A673 (cell line): ENCODE measurements around the gene PDGFRA. TPM values are rescaled to one million over a fixed set of nuclear protein-coding genes. Genes with fewer than 3 reads are reported as not detected.

Experiments used
- BruUV-seq: library from RNA; stranded (reverse); fragments of 400-500 nt; replicated peaks from 2 replicates; lab custom pipeline; 2021; lab: Mats Ljungman, UMichigan
- CTCF ChIA-PET: fragments of 300-600 bp; sonication (Branson Sonifier 250); formaldehyde crosslinking; loops from one replicate; lab custom pipeline; 2022; ENCODE audit warnings: antibody characterized with exemption; lab: Charles Lee
- POLR2A ChIA-PET: fragments of 300-600 bp; sonication (Branson Sonifier 250); formaldehyde crosslinking; loops from one replicate; lab custom pipeline; 2022; ENCODE audit warnings: antibody characterized with exemption; ENCODE audit not compliant: low non-redundant PET; lab: Charles Lee
- DNase-seq: peaks from one replicate; pipeline ENCODE4 v3.0.0-alpha.2; 2015; ENCODE audit warnings: low spot score
- H3K27ac ChIP-seq: fragments of 200-600 bp; sonication (generic); 2 replicates; pipeline ENCODE4 v1.5.1; 2016; ENCODE audit warnings: mixed run types, low read depth, mild to moderate bottlenecking, mixed read lengths, antibody characterized with exemption, low read length; ENCODE audit not compliant: poor library complexity, severe bottlenecking
- H3K27me3 ChIP-seq: fragments of 200-600 bp; sonication (generic); replicated peaks from 2 replicates; pipeline ENCODE4 v1.6.1; 2017; ENCODE audit warnings: mixed run types, low read depth, mild to moderate bottlenecking, mixed read lengths, antibody characterized with exemption, low read length; ENCODE audit not compliant: insufficient read depth, poor library complexity
- H3K36me3 ChIP-seq: fragments of 200-600 bp; sonication (generic); 2 replicates; pipeline ENCODE4 v1.6.1; 2016; ENCODE audit warnings: mixed run types, mild to moderate bottlenecking, mixed read lengths, antibody characterized with exemption, low read length; ENCODE audit not compliant: insufficient read depth, poor library complexity, severe bottlenecking
- H3K4me1 ChIP-seq: fragments of 200-600 bp; sonication (generic); 2 replicates; pipeline ENCODE4 v1.6.1; 2017; ENCODE audit warnings: mixed run types, mild to moderate bottlenecking, mixed read lengths, antibody characterized with exemption, low read length; ENCODE audit not compliant: insufficient read depth, poor library complexity, severe bottlenecking
- H3K4me3 ChIP-seq: fragments of 200-600 bp; sonication (generic); 2 replicates; pipeline ENCODE4 v1.5.1; 2016; ENCODE audit warnings: low read depth, mixed run types, mild to moderate bottlenecking, mixed read lengths, low read length; ENCODE audit not compliant: poor library complexity, severe bottlenecking
- H3K9me3 ChIP-seq: fragments of 200-600 bp; sonication (generic); 2 replicates; pipeline ENCODE4 v1.6.1; 2016; ENCODE audit warnings: mixed run types, low read depth, mild to moderate bottlenecking, mixed read lengths, antibody characterized with exemption, low read length; ENCODE audit not compliant: poor library complexity, severe bottlenecking
- EZH2 ChIP-seq: fragments of 200-600 bp; sonication (generic); IDR thresholded peaks from 2 replicates; pipeline ENCODE4 v1.6.1; 2017; ENCODE audit warnings: borderline replicate concordance, low read depth, mild to moderate bottlenecking, mixed read lengths, antibody characterized with exemption, low read length; ENCODE audit not compliant: poor library complexity, severe bottlenecking
- intact Hi-C: fragments of 100-400 bp; cut with micrococcal nuclease; formaldehyde crosslinking; loops from one replicate; pipeline ENCODE4 v1.10.0; 2022; ENCODE audit not compliant: unreplicated experiment
- total RNA-seq: library from RNA; stranded (reverse); gene quantifications from 2 replicates; pipeline ENCODE4 v1.2.3, GENCODE V29; 2021
- TF ChIP-seq, protein P1 (sequence below): fragments of 300-800, 200-600 bp; sonication (generic); conservative IDR thresholded peaks from 2 replicates; pipeline ENCODE4 v1.5.1; 2017; ENCODE audit warnings: low read depth, mild to moderate bottlenecking, antibody characterized with exemption, low read length, moderate library complexity, mixed read lengths

The PDGFRA gene
- total RNA-seq, 1 experiment from 2014 or later = 0.24 TPM

DNA sequence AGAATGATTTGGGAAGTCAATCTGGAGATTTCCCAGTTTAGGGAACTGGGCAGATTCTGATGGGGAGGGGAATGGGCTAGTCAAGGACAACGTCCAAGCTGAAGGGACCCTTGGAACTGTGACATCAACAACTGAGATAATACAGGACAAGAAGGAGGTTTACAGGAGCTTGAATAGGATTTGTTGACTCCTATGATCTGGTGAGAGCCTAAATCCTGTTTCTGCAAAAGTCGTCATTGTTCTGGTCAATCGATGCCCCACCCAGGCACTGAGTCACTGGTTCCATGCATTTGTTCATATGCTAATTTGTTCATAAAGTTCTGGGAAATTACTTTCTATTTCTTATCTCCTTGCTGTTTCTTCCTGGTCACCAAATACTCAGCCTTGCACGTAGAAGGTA, 15.3 kb upstream of the PDGFRA start:
- no peak for DNase-seq
- H3K27me3 ChIP-seq = peaks cover 11% of the 10 kb centered on the region
- BruUV-seq = no TSS peak
- H3K4me1 ChIP-seq = no peaks in the 10 kb centered on the region
- H3K36me3 ChIP-seq = no peaks in the 10 kb centered on the region
- no peak overlapping the region for H3K4me3 ChIP-seq
- ChIA-PET CTCF (no interaction called here), POLR2A (no interaction called here)
- no peaks in the 10 kb centered on the region for H3K9me3 ChIP-seq
- no peak for TF ChIP-seq EZH2
- TF ChIP-seq, protein P1, sequence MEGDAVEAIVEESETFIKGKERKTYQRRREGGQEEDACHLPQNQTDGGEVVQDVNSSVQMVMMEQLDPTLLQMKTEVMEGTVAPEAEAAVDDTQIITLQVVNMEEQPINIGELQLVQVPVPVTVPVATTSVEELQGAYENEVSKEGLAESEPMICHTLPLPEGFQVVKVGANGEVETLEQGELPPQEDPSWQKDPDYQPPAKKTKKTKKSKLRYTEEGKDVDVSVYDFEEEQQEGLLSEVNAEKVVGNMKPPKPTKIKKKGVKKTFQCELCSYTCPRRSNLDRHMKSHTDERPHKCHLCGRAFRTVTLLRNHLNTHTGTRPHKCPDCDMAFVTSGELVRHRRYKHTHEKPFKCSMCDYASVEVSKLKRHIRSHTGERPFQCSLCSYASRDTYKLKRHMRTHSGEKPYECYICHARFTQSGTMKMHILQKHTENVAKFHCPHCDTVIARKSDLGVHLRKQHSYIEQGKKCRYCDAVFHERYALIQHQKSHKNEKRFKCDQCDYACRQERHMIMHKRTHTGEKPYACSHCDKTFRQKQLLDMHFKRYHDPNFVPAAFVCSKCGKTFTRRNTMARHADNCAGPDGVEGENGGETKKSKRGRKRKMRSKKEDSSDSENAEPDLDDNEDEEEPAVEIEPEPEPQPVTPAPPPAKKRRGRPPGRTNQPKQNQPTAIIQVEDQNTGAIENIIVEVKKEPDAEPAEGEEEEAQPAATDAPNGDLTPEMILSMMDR = no peak
- intact Hi-C loops = no loop called here
- H3K27ac ChIP-seq = no peak overlapping the region

DNA sequence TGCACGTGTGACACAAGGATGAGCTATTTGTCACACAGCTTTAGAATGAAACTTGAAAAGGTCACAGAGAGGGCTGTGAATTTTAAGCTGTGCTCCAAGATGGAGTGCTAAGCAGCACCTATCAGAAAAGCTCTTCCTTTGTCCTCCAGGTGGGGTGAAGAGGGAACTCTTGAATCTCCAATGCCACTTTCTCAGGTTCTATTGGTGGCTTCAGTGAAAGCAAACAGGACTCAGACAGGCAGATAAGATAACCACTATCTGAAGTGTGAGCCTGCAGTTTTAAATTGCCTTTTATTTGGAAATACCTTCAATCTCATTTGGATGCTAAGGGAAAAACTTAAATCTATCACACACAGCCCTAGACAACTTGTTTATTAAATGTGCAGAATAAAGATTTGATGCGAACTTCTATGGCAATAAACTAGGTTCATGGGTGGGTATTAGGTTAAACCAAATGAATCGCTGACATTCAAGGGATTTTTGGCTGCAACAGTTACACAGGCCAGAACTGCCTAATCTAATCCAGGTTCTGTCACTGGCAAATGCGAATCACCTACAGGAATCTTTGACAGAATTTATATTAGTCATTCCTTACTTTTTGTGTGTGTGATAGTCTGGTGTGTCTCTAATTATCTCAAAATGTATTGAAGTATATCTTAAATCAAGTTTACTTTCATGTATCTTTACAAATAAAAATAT, 13.6 kb upstream of the PDGFRA start:
- Histone ChIP-seq H3K36me3 (no peaks in the 10 kb centered on the region), H3K4me3 (no peak overlapping the region), H3K27ac (no peak overlapping the region), H3K27me3 (peaks cover 11% of the 10 kb centered on the region), H3K9me3 (no peaks in the 10 kb centered on the region), H3K4me1 (no peaks in the 10 kb centered on the region)
- CTCF ChIA-PET = no interaction called here
- no peak for TF ChIP-seq EZH2
- TF ChIP-seq, protein P1 = no peak
- POLR2A ChIA-PET = no interaction called here
- intact Hi-C loops = loop anchor here (5.0 kb wide), 1 partner anchor 288 kb away; no protein-coding TSS in a partner anchor
- BruUV-seq = no TSS peak
- no peak for DNase-seq

DNA sequence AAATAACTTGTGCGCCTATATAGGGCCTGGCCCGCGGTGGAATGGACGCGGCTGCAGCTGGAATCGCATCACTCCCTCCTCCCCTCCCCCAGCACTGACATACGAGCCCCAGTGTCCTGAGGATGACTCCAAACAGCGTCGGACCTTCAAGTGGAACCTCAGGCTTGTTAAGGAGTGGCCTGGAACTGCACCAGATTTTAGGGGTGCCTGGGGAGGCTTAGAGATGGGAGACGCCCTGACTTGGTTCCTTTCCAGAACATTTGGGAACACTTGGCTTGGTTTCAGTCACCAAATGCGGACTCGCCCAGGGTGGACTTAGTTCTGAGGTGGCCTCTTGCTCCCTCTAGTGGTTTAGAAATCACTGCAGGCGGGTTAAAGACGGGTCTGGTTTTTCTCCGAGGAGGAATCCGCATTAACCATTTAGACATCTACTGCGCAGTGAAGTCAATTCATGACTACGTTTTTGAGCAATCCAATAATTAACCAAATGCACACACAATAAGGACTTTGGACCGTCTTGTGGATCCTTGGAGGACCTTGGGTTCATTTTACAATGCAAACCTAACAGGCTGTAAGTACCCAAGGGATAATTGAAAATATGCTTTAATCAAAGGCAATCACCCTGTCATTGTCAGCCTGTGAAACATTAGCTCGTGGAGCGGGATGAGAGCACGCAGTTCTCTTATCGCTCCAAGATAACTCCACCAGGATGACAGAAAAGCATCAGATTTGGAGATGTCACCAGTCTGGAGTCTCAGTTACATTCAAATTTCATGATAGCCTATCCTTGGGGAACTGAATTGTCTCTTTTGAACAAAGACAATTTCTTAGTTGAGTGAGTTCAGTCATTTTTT, 11.2 kb upstream of the PDGFRA start:
- peak; percentile 67 for DNase-seq
- no peaks in the 10 kb centered on the region for H3K4me1 ChIP-seq
- no peak for TF ChIP-seq EZH2
- TF ChIP-seq, protein P1 = peak; percentile 68
- intact Hi-C loops = loop anchor here (5.0 kb wide), 1 partner anchor 291 kb away; no protein-coding TSS in a partner anchor
- CTCF ChIA-PET = interaction anchor here (1.2 kb wide), 1 partner anchor 288 kb away, joined by 5 read pairs; no protein-coding TSS in a partner anchor
- BruUV-seq = no TSS peak
- H3K36me3 ChIP-seq = no peaks in the 10 kb centered on the region
- no peaks in the 10 kb centered on the region for H3K9me3 ChIP-seq
- H3K4me3 ChIP-seq = no peak overlapping the region
- POLR2A ChIA-PET = no interaction called here
- no peak overlapping the region for H3K27ac ChIP-seq
- H3K27me3 ChIP-seq = peaks cover 16% of the 10 kb centered on the region
